ENCODE results near the gene INPP1.
"Not testable (repeated sequence)": the region's sequence is repeated elsewhere in the genome, so short reads cannot be mapped to it uniquely, and the experiment has no call there.

INPP1 gene

DNA sequence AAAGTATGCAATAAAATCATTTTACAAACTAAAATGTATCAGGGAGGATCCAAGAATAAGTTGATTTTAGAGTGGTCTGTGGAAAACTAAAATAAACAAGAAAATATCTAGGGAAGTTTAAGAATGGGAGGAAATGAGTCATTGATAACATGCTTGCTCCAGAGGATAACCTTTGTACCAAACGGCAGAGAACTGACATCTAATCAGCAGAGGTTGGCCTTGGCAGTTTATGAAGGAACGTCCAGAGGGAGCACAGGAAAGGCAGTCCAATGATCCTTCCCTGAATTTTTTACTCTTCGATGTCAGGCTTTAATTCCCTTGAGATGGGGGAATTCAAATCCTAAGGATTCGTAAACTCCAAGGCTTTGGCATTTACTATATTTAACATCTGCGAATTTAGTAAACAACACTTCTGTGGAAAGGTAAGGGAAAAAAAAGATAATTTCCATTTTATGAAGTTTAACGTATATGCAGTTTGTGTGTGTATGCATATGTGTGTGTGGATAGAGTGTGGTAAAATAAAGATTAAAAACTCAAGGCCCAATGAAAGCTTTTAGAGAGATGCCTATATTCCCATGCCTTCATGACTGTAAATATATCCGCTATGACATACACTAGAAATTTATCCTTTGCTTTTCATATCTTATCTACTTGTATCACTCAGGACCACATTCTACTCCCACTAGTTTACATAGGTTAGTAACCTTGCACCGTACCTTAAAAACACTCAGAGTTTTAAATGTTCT, 8.7 kb upstream of the INPP1 start:
- FAIRE-seq, result no peak

DNA sequence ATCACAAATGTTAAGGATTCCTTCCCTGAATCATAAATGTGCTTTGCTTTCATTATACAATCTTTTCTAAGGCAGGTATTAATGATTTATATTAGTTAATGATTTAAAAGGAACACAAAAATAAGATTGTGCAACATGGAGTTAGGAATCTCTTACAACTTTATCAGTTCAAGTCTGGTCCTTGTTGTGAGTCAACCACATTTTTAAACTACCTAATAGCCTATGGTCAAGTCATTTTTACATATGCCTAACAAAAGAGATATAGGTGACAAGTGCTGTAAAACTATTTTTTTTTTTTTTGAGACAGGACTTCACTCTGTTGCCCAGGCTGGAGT, 8.2 kb upstream of the INPP1 start:
- no peak for FAIRE-seq

DNA sequence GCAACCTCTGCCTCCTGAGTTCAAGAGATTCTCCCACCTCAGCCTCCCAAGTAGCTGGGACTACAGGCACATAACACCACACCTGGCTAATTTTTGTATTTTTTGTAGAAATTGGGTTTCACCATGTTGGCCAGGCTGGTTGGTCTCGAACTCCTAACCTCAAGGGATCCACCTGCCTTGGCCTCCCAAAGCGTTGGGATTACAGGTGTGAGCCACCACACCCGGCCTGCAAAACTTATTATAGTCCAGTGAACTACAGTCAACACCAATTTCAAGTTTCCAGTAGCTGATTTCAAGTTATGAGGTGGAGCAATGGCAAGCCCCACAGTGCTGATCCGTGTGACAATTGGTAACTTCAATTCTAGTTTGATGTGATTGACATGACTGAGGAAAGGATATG, 7.8 kb upstream of the INPP1 start:
- not testable (repeated sequence) for FAIRE-seq

DNA sequence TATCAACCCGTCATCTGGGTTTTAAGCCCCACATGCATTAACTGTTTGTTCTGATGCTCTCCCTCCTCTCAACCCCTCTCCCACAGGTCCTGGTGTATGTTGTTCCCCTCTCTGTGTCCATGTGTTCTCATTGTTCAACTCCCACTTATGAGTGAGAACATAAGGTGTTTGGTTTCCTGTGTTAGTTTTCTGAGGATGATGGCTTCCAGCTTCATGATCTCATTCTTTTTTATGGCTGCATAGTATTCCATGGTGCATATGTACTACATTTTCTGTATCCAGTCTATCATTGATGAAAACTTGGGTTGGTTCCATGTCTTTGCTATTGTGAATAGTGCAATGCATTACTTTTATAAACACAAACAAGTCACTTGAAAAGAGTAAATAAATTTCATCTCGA, 7.0 kb upstream of the INPP1 start:
- no peak for FAIRE-seq

DNA sequence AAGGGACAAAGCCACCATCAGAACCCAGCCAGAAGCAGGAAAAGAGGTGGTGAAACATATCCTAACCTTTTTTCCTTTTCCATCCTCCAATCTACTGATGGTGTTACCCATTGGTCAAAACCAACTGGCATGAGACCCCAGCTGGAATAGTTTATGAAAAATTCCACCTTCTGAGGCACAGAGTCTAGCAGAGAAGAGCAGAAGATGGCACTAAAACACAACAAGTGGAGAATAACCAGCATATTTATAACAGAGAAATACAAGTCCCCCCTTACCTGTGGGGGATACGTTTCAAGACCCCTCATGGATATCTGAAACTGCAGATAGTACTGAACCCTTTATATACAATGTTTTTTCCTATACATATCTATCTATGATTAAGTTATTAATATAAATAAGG, 4.9 kb upstream of the INPP1 start:
- no peak for FAIRE-seq

DNA sequence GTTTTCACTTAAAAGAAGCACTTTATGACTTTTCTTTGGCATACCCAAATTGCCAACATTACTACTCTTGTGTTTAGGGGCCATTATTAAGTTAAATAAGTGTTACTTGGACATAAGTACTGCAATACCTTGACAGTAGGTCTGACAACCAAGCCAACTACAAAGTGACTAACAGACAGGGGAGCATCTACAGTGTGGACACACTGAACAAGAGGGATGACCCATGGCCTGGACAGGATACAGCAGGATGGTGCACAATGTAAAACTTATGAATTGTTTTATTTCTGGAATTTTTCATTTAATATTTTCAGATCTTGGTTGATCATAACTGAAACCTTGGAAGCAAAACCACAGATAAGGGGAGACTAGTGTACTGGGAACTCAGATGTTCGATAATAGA, 4.0 kb upstream of the INPP1 start:
- FAIRE-seq, result no peak

DNA sequence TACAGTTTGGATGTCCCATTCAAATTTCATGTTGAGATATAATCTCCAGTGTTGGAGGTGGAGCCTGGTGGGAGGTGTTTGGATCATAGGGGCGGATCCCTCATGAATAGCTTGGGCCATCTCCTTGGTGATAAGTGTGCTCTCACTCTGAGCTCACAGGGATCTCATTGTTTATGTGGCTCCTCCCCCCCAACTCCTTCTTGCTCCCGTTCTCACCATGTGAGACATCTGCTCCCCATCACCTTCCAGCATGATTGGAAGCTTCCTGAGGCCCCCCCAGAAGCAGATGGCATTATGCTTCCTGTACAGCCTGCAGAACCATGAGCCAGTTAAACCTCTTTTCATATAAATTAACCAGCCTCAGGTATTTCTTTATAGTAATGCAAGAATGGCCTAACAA, 3.0 kb upstream of the INPP1 start:
- FAIRE-seq, result no peak

DNA sequence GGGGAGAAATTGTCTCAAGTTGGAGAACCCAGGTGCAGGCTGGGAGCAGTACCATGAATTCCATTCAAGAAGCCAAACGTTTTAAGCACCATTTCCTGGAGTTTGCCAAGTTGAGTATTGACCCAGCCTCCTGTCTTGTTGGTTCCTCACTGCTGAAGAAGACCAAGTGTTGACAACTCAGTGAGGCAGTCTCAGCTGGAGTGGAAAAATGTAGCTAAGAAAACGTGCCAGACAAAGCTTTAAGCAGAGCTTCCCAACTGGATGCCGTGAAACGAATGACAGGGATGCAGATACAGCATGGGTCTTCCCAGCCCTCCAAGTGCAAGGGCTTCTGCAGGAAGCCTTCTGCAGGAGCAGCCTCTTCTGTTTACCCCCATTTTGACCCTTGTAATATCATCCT, 778 bp upstream of the INPP1 start:
- FAIRE-seq, result no peak

DNA sequence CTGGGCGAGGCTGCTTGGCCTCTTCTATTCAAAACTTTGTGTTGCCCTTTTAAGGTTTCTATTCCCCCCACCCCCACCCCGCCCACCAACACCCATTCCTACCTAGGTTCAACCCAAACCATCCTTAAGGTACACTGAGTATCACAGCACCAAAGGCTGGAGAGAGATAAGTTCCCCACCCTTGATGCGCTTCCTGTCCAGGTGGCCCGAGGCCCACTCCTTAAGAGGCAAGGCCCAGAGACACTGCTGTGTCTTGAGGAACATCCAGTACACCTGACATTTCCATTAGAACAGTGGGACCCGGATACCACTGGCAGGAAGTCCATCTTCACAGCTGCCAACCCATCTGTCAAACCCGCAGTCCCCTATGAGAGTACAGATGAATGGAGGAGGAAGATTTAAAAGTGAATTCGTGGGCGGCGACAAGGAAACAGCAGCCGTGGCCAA, 277 bp upstream of the INPP1 start:
- FAIRE-seq, result no peak

DNA sequence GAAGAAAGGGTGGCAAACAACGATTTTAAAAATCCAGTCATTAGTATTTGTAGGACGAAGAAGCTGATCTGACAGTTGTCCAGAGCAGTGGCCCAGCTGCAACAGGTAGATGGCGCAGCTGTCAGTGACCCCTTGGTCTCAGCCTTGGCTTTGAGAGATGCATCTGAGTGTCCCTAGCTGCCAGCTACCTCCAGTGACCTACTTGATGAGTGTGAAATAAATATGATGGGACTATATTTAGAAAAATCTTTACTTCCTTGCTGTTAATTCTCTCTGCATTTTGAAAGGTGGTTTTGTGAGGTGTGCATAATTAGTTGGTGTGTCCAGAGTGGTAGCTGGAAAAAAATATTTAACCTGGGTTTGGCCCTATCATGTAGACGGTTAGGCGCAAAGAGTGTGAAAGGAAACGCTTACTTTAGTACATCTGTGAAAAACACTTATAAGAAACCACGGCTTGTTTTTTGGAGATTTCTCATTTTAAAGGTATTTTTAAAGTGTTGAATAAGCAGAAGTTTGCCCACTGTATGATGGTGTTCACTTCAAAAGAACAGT, 963 bp downstream of the INPP1 start:
- no peak for FAIRE-seq

DNA sequence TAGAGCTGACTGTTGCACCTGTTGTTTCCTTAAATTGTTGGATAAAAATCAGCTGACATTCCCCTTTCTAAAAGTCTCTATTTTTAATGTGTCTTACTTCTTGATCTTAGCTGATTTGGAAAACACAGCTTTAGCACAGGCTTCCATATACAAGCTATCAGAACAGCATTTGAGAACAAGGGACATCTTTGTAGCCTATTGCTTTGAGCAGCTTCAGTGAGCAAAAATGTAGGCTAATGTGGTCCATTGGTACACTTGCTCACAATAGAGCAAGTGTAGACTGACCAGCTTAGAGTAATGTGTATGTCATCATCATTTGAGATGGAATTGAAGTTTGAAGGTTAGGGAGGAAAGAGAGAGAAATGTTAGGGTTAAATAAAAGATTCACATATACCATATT, 7.0 kb downstream of the INPP1 start:
- no peak for FAIRE-seq

DNA sequence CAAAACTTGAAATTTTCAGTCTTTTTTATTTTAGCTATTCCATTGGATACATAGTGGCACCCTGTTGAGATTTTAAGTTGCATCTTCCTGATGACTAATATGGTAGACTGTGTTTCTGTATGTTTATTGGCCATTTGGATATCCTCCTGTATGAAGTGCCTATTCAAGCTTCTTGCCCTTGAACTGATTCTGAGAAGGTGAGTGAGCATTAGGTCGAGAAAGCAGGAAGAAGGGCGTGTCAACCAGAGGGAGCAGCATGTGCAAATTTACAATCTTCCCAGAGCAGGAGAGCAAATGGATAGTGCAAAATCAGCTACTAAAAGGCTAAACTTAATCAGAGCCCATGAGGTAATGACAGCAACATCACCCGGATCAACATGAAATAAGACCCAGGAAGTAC, 8.6 kb downstream of the INPP1 start:
- no peak for FAIRE-seq

DNA sequence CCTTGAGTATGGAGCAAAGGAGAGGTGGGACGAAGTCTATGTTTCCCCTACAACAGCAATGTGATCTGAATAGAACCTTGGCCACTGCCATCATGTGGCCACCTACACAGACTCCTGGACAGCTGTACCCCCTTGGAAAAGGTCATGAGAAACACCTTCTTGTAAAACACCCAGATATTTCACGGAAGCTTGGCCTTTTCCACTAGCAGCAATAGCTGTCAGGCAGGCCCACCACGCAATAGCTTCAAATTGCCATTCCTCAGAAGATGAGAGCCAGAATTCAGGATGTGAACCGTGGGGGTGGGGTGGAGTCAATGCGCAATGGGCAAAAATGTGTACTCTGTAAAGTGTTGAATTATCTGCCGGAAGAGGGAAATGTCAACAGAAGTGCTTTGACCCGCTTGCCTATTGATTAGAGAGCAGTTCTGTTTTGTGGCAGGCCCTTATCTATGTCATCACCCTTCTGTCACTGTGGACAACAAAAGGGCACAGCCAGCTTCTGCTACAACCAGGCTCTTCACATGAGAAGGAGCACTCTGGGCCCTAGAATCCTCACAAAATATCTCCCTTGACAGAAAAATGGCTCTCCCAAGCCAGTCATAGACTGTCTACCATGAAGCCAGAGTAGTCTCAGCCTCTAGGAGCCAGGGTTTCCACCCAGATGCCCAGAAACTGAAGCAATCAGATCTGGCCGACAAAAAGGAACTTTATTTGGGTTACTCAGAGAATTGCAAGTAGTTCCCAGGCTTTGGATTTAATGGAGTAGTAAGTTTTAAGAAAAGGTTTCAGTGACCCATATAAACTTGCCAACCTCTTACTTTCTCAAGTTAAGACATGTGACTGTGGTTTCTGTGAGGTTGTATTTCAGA, 9.5 kb downstream of the INPP1 start:
- FAIRE-seq, result no peak

DNA sequence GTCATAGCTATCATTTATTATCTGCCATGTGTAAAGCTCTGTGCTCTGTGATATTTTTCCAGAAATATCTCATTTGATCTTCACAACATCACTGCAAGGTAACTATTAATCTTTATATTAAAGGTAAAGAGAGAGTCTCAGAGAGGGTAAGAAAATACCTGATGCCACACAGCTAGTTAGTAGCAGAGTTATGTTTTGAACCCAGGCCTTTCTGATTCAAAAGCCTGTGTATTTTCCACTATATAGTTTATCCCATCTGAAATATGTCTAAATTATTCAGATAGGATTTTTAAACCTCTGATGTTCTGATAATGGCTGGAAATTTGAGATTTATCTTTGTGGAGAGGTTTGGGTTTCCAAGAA, 10.1 kb downstream of the INPP1 start:
- no peak for FAIRE-seq

DNA sequence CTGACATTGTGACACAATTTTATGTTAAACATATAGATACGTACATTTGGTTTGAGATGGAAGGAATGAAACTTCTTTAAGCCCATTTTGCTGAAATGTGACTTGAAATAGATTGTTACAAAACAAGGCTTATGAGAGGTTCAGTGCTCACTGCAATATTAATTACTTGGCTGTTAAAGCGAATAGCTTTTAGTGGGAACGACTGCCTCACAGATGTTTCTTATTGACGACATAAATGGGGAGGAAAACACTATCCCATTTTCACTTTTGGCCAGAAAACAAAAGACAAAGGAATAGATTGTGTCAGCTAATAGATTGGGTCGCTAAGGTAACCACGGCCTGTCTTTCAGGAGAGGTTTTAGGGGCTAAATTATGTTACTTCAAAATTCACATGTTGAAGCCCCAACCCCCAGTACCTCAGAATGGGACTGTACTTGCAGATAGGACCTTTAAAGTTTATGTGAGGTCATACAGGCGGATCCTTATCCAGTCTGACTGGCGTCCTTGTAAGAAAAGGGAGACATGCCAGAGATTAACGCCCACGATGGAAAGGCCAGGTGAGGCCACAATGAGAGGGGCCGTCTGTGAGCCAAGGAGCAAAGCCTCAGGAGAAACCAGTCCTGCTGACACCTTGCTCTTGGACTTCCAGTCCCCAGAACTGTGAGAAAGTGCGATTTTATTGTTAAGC, 10.8 kb downstream of the INPP1 start:
- FAIRE-seq, result no peak

DNA sequence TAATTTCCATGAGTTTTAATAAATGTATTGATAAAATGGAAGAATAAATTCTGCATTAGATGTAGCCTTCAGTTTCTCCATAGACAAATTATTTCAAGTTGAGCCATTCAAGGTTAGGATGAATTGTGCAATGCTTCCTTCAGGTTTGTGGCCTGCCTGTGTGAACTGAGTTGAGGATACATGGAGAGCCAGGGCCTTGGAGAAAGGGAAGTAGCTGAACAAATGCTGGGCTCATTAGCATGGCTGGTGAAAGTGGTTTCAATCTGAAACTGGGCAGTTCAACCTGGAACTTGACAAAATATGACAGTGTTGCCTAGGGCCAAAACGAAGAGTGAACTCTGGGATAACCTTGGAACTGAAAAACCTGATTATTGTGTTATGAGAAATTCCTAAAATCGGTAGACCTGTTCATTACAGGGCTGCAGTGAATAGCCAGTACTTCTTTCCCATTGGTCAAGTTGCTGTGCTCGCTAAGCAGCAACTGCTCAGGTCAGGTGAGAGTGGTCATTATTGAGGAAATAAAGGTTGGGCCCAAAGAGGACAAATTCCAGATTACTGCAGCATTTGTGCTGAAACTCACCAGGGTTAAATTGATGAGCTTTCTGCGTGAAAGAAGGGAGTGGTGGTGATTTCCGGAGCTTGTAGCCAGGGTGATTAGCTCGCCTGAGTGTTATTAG, 12.7 kb downstream of the INPP1 start:
- no peak for FAIRE-seq

DNA sequence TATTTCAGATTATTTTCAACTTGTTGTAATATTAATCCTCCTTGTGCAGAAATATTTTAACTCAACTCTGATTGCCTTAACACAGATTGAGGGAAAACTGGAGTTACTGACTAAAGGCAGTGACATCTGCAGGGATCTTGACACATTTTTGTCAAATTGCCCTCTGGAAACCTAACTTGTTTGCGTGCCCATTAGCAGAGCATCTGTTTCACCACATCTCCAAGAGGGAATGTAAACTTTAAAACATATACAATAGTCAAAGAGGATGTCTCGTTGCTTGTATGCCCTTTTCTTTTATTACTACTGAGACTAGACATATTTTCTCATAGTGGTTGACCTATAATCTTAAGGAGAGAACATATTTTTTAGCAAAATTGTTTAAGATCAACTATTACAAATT, 14.2 kb downstream of the INPP1 start:
- FAIRE-seq, result no peak

DNA sequence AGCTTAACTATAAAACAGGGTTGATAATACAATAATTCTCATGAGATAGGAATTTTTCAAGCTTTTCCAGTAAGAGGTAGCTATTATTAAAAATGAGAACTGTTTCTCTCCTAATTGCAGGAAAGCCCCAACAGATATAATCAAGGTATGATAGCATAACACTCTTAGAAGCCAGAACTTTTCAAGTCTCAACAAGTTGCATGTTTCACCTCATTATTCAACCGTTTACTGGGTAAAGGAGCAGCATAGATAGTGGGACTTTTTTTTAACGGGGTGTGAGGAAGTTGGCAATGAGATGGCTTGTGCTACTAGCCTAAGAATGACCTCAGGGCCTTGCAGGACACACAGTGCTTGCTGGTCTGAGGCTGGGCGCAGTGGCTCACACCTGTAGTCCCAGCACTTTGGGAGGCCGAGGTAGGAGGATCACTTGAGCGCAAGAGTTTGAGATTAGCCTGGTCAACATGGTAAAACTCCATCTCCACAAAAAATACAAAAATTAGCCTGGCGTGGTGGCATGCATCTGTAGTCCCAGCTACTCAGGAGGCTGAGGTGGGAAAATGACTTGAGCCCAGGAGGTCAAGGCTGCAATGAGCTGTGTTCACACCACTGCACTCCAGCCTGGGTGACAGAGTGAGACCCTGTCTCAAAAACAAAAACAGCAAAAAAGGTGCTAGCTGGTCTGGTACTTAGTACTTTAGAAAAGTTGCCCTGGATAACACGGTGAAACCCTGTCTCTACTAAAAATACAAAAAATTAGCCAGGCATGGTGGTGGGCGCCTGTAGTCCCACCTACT, 15.5 kb downstream of the INPP1 start:
- FAIRE-seq, result not testable (repeated sequence)

DNA sequence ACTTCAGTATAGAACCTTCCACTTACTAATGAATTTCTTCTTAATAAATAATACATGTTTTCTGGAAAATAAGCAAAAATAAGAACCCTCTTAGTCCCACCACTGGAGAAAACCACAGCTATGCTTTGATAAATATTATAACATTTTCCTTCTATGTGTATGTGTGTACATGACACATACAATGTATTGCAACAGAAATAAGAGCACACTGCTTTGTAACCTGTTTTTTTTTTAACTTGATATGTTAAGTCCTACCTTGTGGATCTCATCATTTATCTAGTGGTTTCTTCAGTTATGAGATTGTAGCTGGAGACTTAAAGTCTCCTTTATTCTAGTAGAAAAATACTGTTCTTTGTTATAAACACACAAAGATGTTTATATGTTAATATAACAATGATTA, 17.2 kb downstream of the INPP1 start:
- FAIRE-seq, result no peak

DNA sequence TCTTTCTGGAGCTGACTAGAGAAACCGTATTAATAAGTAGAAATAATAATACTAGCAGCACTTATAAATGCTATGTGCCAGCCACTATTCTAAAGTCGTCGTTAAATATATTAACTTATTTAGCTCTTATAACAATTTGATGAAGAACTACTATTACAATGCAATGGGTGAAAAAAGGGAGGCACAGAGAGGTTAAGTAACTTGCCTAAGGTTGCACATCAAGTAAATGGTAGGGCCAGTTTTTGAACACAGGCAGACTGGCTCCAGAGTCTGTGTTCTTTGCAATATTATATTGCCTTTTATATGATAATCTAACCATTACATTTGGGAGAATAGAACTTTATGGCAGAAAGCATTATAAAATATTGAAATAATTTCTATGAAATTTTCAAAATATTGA, 17.6 kb downstream of the INPP1 start:
- no peak for FAIRE-seq

DNA sequence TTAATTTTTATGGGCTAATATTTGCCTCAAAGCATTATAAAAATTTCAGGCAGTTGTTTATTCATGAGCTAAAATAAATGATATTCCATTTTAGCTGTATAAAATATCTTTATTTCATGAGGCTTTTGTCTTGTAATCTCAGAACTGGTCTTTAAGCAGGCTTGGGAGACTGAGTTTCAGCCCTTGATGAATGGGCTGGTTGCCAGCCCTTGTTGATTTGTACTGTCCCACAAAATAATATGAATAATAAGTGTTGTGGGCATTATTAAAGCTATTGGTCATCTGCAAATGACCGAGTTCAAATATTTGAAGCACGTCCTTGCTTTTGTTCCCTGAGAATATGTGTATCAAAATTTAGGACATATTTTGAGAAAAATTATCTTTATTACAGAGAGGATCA, 18.2 kb downstream of the INPP1 start:
- no peak for FAIRE-seq

DNA sequence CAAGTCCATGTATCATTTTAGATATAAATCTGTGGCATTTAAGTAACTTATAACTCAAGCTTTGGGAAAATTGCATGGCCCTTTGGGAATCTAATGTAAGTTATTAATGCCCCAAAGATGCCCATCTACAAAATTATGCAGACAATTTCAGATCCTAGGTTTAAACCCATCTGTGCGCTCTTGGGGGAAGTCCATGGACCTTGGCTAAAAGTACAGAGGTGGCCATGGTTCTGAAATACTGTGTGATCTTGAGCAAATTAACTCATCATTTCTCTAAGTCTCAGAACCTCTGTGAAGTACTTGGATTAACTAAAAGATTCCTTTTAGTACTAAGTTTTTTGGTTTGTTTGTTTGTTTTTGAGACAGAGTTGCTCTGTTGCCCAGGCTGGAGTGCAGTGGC, 19.5 kb downstream of the INPP1 start:
- no peak for FAIRE-seq

Data from colon (tissue), 2 donors.